ENCODE results near the gene RMC1.

RMC1 gene

GRCh38 chr18:23529604-23530003, 26.3 kb downstream of the RMC1 start:
- FAIRE-seq: no peak
- TF ChIP-seq POLR2A (IDR thresholded peaks at IDR 0.05; ENCODE audit: low read depth, low read length) (no peak), SPI1 (IDR thresholded peaks at IDR 0.05; ENCODE audit: low read depth, low read length) (0 out of 2 replicates have a peak, but pooled peaks have one; percentile 5)

GRCh38 chr18:23530195-23530594, 26.9 kb downstream of the RMC1 start:
- FAIRE-seq: no peak
- TF ChIP-seq POLR2A (IDR thresholded peaks at IDR 0.05; ENCODE audit: low read depth, low read length) (no peak), POU2F2 (IDR thresholded peaks at IDR 0.05; ENCODE audit: low read depth, low read length) (no peak), POLR2AphosphoS5 (IDR thresholded peaks at IDR 0.05; ENCODE audit: low read depth, low read length) (no peak), TAF1 (IDR thresholded peaks at IDR 0.05; ENCODE audit: low read depth, low read length) (no peak), SPI1 (IDR thresholded peaks at IDR 0.05; ENCODE audit: low read depth, low read length) (no peak), PAX5 (IDR thresholded peaks at IDR 0.05; ENCODE audit: insufficient read depth, low read length, severe bottlenecking) (no peak)
- DNase-seq (ENCODE audit: insufficient read length, low spot score): no peak

More at GRCh38 chr18:23529604-23530003, 26.3 kb downstream of the RMC1 start:
- no peak for DNase-seq (ENCODE audit: insufficient read length, low spot score)

- TF ChIP-seq POLR2A (IDR thresholded peaks at IDR 0.05; ENCODE audit: low read depth, low read length): no peak
- DNase-seq (ENCODE audit: insufficient read length, low spot score): no peak
- FAIRE-seq: no peak
Measured at GRCh38 chr18:23531912-23532311, 28.6 kb downstream of the RMC1 start.

- DNase-seq (ENCODE audit: insufficient read length, low spot score) (no peak), FAIRE-seq (no peak)
- no peak for TF ChIP-seq PAX5 (IDR thresholded peaks at IDR 0.05; ENCODE audit: insufficient read depth, low read length, severe bottlenecking)
- no peak for TF ChIP-seq POLR2AphosphoS5 (IDR thresholded peaks at IDR 0.05; ENCODE audit: low read depth, low read length)
- no peak for TF ChIP-seq TAF1 (IDR thresholded peaks at IDR 0.05; ENCODE audit: low read depth, low read length)
- no peak for TF ChIP-seq POLR2A (IDR thresholded peaks at IDR 0.05; ENCODE audit: low read depth, low read length)
- TF ChIP-seq SPI1 (IDR thresholded peaks at IDR 0.05; ENCODE audit: low read depth, low read length): no peak
- TF ChIP-seq POU2F2 (IDR thresholded peaks at IDR 0.05; ENCODE audit: low read depth, low read length): no peak
Measured at GRCh38 chr18:23532848-23533247, 29.5 kb downstream of the RMC1 start.

GRCh38 chr18:23534276-23534675, 31.0 kb downstream of the RMC1 start:
- FAIRE-seq: no peak
- TF ChIP-seq TAF1 (IDR thresholded peaks at IDR 0.05; ENCODE audit: low read depth, low read length) (no peak), PAX5 (IDR thresholded peaks at IDR 0.05; ENCODE audit: insufficient read depth, low read length, severe bottlenecking) (no peak), POU2F2 (IDR thresholded peaks at IDR 0.05; ENCODE audit: low read depth, low read length) (no peak), POLR2AphosphoS5 (IDR thresholded peaks at IDR 0.05; ENCODE audit: low read depth, low read length) (no peak), POLR2A (IDR thresholded peaks at IDR 0.05; ENCODE audit: low read depth, low read length) (no peak), SPI1 (IDR thresholded peaks at IDR 0.05; ENCODE audit: low read depth, low read length) (no peak)
- DNase-seq (ENCODE audit: insufficient read length, low spot score): no peak

- FAIRE-seq (no peak), DNase-seq (ENCODE audit: insufficient read length, low spot score) (no peak)
- TF ChIP-seq POU2F2 (IDR thresholded peaks at IDR 0.05; ENCODE audit: low read depth, low read length): no peak
- no peak for TF ChIP-seq PAX5 (IDR thresholded peaks at IDR 0.05; ENCODE audit: insufficient read depth, low read length, severe bottlenecking)
- TF ChIP-seq POLR2A (IDR thresholded peaks at IDR 0.05; ENCODE audit: low read depth, low read length): no peak
- no peak for TF ChIP-seq SPI1 (IDR thresholded peaks at IDR 0.05; ENCODE audit: low read depth, low read length)
- no peak for TF ChIP-seq POLR2AphosphoS5 (IDR thresholded peaks at IDR 0.05; ENCODE audit: low read depth, low read length)
- no peak for TF ChIP-seq TAF1 (IDR thresholded peaks at IDR 0.05; ENCODE audit: low read depth, low read length)
Measured at GRCh38 chr18:23536204-23536603, 32.9 kb downstream of the RMC1 start.

- no peak for TF ChIP-seq TAF1 (IDR thresholded peaks at IDR 0.05; ENCODE audit: low read depth, low read length)
- TF ChIP-seq POU2F2 (IDR thresholded peaks at IDR 0.05; ENCODE audit: low read depth, low read length): no peak
- TF ChIP-seq POLR2A (IDR thresholded peaks at IDR 0.05; ENCODE audit: low read depth, low read length): no peak
- TF ChIP-seq POLR2AphosphoS5 (IDR thresholded peaks at IDR 0.05; ENCODE audit: low read depth, low read length): no peak
- TF ChIP-seq SPI1 (IDR thresholded peaks at IDR 0.05; ENCODE audit: low read depth, low read length): no peak
- TF ChIP-seq PAX5 (IDR thresholded peaks at IDR 0.05; ENCODE audit: insufficient read depth, low read length, severe bottlenecking): no peak
- FAIRE-seq (no peak), DNase-seq (ENCODE audit: insufficient read length, low spot score) (no peak)
Measured at GRCh38 chr18:23537274-23537673, 34.0 kb downstream of the RMC1 start.

- TF ChIP-seq SPI1 (IDR thresholded peaks at IDR 0.05; ENCODE audit: low read depth, low read length) (no peak), POLR2A (IDR thresholded peaks at IDR 0.05; ENCODE audit: low read depth, low read length) (no peak), TAF1 (IDR thresholded peaks at IDR 0.05; ENCODE audit: low read depth, low read length) (no peak), POLR2AphosphoS5 (IDR thresholded peaks at IDR 0.05; ENCODE audit: low read depth, low read length) (no peak), PAX5 (IDR thresholded peaks at IDR 0.05; ENCODE audit: insufficient read depth, low read length, severe bottlenecking) (no peak), POU2F2 (IDR thresholded peaks at IDR 0.05; ENCODE audit: low read depth, low read length) (no peak)
- DNase-seq (ENCODE audit: insufficient read length, low spot score): no peak
- no peak for FAIRE-seq
Measured at GRCh38 chr18:23538001-23538400, 34.7 kb downstream of the RMC1 start.

- FAIRE-seq (no peak), DNase-seq (ENCODE audit: insufficient read length, low spot score) (no peak)
- TF ChIP-seq POLR2AphosphoS5 (IDR thresholded peaks at IDR 0.05; ENCODE audit: low read depth, low read length) (no peak), PAX5 (IDR thresholded peaks at IDR 0.05; ENCODE audit: insufficient read depth, low read length, severe bottlenecking) (no peak), TAF1 (IDR thresholded peaks at IDR 0.05; ENCODE audit: low read depth, low read length) (no peak), POU2F2 (IDR thresholded peaks at IDR 0.05; ENCODE audit: low read depth, low read length) (no peak), POLR2A (IDR thresholded peaks at IDR 0.05; ENCODE audit: low read depth, low read length) (no peak), SPI1 (IDR thresholded peaks at IDR 0.05; ENCODE audit: low read depth, low read length) (no peak)
Measured at GRCh38 chr18:23538870-23539269, 35.6 kb downstream of the RMC1 start.

GRCh38 chr18:23539296-23539695, 36.0 kb downstream of the RMC1 start:
- peak; percentile 56 for TF ChIP-seq SPI1 (IDR thresholded peaks at IDR 0.05; ENCODE audit: low read depth, low read length)
- TF ChIP-seq POLR2A (IDR thresholded peaks at IDR 0.05; ENCODE audit: low read depth, low read length): no peak
- no peak for DNase-seq (ENCODE audit: insufficient read length, low spot score)
- FAIRE-seq: peak; percentile 69

Data from GM12891 (cell line).